Muscle of leg (tissue), 11 donors: ENCODE results near the gene AMOTL2. TPM values are rescaled to one million over a fixed set of nuclear protein-coding genes. Genes with fewer than 3 reads are reported as not detected.
A peak's percentile ranks its signal among the peaks of the same experiment; 100 is the strongest.

Experiments used
- DNase-seq: peaks from one replicate; pipeline ENCODE4 v3.0.0; 2013
- H3K27ac ChIP-seq: one replicate; pipeline ENCODE4 v1.5.1; 2013; ENCODE audit warnings: mild to moderate bottlenecking, low read length, control low read depth
- H3K27me3 ChIP-seq: one replicate; pipeline ENCODE4 v1.6.1; 2013; ENCODE audit warnings: low read length; ENCODE audit not compliant: control insufficient read depth, insufficient read depth
- H3K36me3 ChIP-seq: one replicate; pipeline ENCODE4 v1.6.1; 2013; ENCODE audit warnings: low read length; ENCODE audit not compliant: control insufficient read depth, insufficient read depth
- H3K4me1 ChIP-seq: one replicate; pipeline ENCODE4 v1.6.1; 2013; ENCODE audit warnings: low read length; ENCODE audit not compliant: control insufficient read depth, insufficient read depth
- H3K4me3 ChIP-seq: one replicate; pipeline ENCODE4 v1.5.1; 2013; ENCODE audit warnings: low read length, control low read depth
- H3K9me3 ChIP-seq: replicated peaks from 2 replicates; pipeline ENCODE4 v1.6.1; 2013; ENCODE audit warnings: low read depth, low read length; ENCODE audit not compliant: control insufficient read depth
- WGBS: methylation state at CpG from one replicate; pipeline ENCODE4 v1.1.5; 2013; ENCODE audit warnings: missing lambda C conversion rate; ENCODE audit not compliant: insufficient coverage; 5-methylcytosine and 5-hydroxymethylcytosine counted together
- polyA plus RNA-seq, 8 donors: library from polyadenylated mRNA; unstranded; fragments of 120-200 nt; gene quantifications; one replicate each; pipeline versions ENCODE4 v1.2.1 to v1.2.3, GENCODE V29; 2013; ENCODE audit warnings: inconsistent platforms in 1 of 8, low replicate concordance in 1 of 8; ENCODE audit not compliant: insufficient read length in 8 of 8, insufficient read depth in 1 of 8
- total RNA-seq: library from RNA; stranded (reverse); fragments of 120-200 nt; gene quantifications from one replicate; pipeline ENCODE4 v1.2.4, GENCODE V29; 2013

Gene AMOTL2
- total and polyA plus RNA-seq, 9 donors, result 49.4 to 77.0 (median 58.9) TPM

GRCh38 chr3:134344560-134344959 lies 29.7 kb downstream of the AMOTL2 start:
- H3K36me3 ChIP-seq, result no peaks in the 10 kb centered on the region
- WGBS, result 80% methylated on average over 1 of the region's 2 CpGs
- H3K27me3 ChIP-seq, result no peaks in the 10 kb centered on the region
- no peak overlapping the region for H3K27ac ChIP-seq
- peaks cover 5% of the 10 kb centered on the region for H3K4me1 ChIP-seq
- peak; percentile 13 for DNase-seq
- H3K4me3 ChIP-seq, result no peak overlapping the region
- peaks cover 6% of the 10 kb centered on the region for H3K9me3 ChIP-seq

GRCh38 chr3:134342259-134342658 lies 32.0 kb downstream of the AMOTL2 start:
- 100% methylated on average over 2 of the region's 9 CpGs for WGBS
- Histone ChIP-seq H3K4me3 (no peak overlapping the region), H3K4me1 (no peaks in the 10 kb centered on the region)

GRCh38 chr3:134341389-134341788 lies 32.9 kb downstream of the AMOTL2 start:
- Histone ChIP-seq H3K27me3 (no peaks in the 10 kb centered on the region), H3K27ac (no peak overlapping the region), H3K9me3 (peaks cover 2% of the 10 kb centered on the region), H3K4me1 (no peaks in the 10 kb centered on the region), H3K36me3 (no peaks in the 10 kb centered on the region), H3K4me3 (no peak overlapping the region)
- 94% methylated on average over 2 of the region's 2 CpGs for WGBS
- no peak for DNase-seq

More at GRCh38 chr3:134342259-134342658, 32.0 kb downstream of the AMOTL2 start:
- Histone ChIP-seq H3K9me3 (peaks cover 6% of the 10 kb centered on the region), H3K27me3 (no peaks in the 10 kb centered on the region), H3K36me3 (no peaks in the 10 kb centered on the region), H3K27ac (no peak overlapping the region)
- DNase-seq, result no peak

- Histone ChIP-seq H3K9me3 (no peaks in the 10 kb centered on the region), H3K36me3 (no peaks in the 10 kb centered on the region), H3K4me1 (no peaks in the 10 kb centered on the region), H3K27me3 (no peaks in the 10 kb centered on the region), H3K4me3 (no peak overlapping the region), H3K27ac (no peak overlapping the region)
- DNase-seq, result no peak
- WGBS, result no CpG with 5 or more reads among the region's 1 CpG
Observed at GRCh38 chr3:134340982-134341365, 33.3 kb downstream of the AMOTL2 start.

- H3K4me1 ChIP-seq, result no peaks in the 10 kb centered on the region
- H3K27me3 ChIP-seq, result no peaks in the 10 kb centered on the region
- no peaks in the 10 kb centered on the region for H3K9me3 ChIP-seq
- no peak for DNase-seq
- no peaks in the 10 kb centered on the region for H3K36me3 ChIP-seq
- WGBS, result no CpG with 5 or more reads among the region's 1 CpG
- H3K4me3 ChIP-seq, result no peak overlapping the region
- no peak overlapping the region for H3K27ac ChIP-seq
Observed at GRCh38 chr3:134340362-134340981, 33.8 kb downstream of the AMOTL2 start.

- Histone ChIP-seq H3K4me3 (no peak overlapping the region), H3K36me3 (no peaks in the 10 kb centered on the region), H3K27ac (no peak overlapping the region), H3K9me3 (no peaks in the 10 kb centered on the region), H3K27me3 (no peaks in the 10 kb centered on the region), H3K4me1 (peaks cover 1% of the 10 kb centered on the region)
- no peak for DNase-seq
- 70% methylated on average over 5 of the region's 5 CpGs for WGBS
Observed at GRCh38 chr3:134339913-134340312, 34.3 kb downstream of the AMOTL2 start.

GRCh38 chr3:134339331-134339730 lies 34.9 kb downstream of the AMOTL2 start:
- WGBS, result 89% methylated on average over 9 of the region's 9 CpGs
- Histone ChIP-seq H3K4me3 (no peak overlapping the region), H3K36me3 (no peaks in the 10 kb centered on the region), H3K4me1 (peaks cover 6% of the 10 kb centered on the region), H3K27me3 (no peaks in the 10 kb centered on the region), H3K9me3 (no peaks in the 10 kb centered on the region), H3K27ac (no peak overlapping the region)
- DNase-seq, result no peak

GRCh38 chr3:134338516-134339261 lies 35.6 kb downstream of the AMOTL2 start:
- no peak for DNase-seq
- no peak overlapping the region for H3K27ac ChIP-seq
- H3K27me3 ChIP-seq, result no peaks in the 10 kb centered on the region
- WGBS, result 75% methylated on average over 3 of the region's 5 CpGs
- H3K4me1 ChIP-seq, result peaks cover 13% of the 10 kb centered on the region
- H3K36me3 ChIP-seq, result no peaks in the 10 kb centered on the region
- H3K4me3 ChIP-seq, result no peak overlapping the region
- no peaks in the 10 kb centered on the region for H3K9me3 ChIP-seq

GRCh38 chr3:134338201-134338512 lies 36.1 kb downstream of the AMOTL2 start:
- Histone ChIP-seq H3K4me1 (peaks cover 17% of the 10 kb centered on the region), H3K27me3 (no peaks in the 10 kb centered on the region), H3K36me3 (no peaks in the 10 kb centered on the region), H3K9me3 (no peaks in the 10 kb centered on the region), H3K27ac (no peak overlapping the region), H3K4me3 (no peak overlapping the region)
- DNase-seq, result no peak
- WGBS, result 96% methylated on average over 2 of the region's 2 CpGs

- H3K9me3 ChIP-seq, result no peaks in the 10 kb centered on the region
- H3K36me3 ChIP-seq, result no peaks in the 10 kb centered on the region
- no peak overlapping the region for H3K4me3 ChIP-seq
- H3K4me1 ChIP-seq, result peaks cover 17% of the 10 kb centered on the region
- DNase-seq, result no peak
- WGBS, result 93% methylated on average over 3 of the region's 3 CpGs
- H3K27me3 ChIP-seq, result no peaks in the 10 kb centered on the region
- H3K27ac ChIP-seq, result no peak overlapping the region
Observed at GRCh38 chr3:134337511-134338200, 36.6 kb downstream of the AMOTL2 start.
